Measurements from ENCODE around the gene ASAP3.

- TF ChIP-seq CTCF (IDR thresholded peaks at IDR 0.05; ENCODE audit: borderline replicate concordance, extremely low read depth, low read length, poor library complexity, severe bottlenecking) (no peak), EZH2 (IDR thresholded peaks at IDR 0.05; ENCODE audit: borderline replicate concordance, low read depth, low read length, severe bottlenecking) (no peak)
Observed at GRCh38 chr1:23389837-23390321, 94.1 kb downstream of the ASAP3 start.
